NB4 (cell line): ENCODE results near the gene ATP1A4.

Experiments
- MYC ChIP-seq: IDR thresholded peaks from 2 replicates; pipeline ENCODE4 v1.6.1; 2011; ENCODE audit warnings: low read depth, low read length
- POLR2A ChIP-seq: IDR thresholded peaks from 2 replicates; pipeline ENCODE4 v1.6.1; 2011; ENCODE audit warnings: mild to moderate bottlenecking; ENCODE audit not compliant: insufficient read length; ENCODE audit errors: extremely low read depth
- TF ChIP-seq, protein P1 (sequence below): IDR thresholded peaks from one replicate; pipeline ENCODE4 v1.5.1; 2012; ENCODE audit warnings: low read depth, low read length
- TF ChIP-seq, protein P2 (sequence below): IDR thresholded peaks from 2 replicates; pipeline ENCODE4 v1.6.1; 2011; ENCODE audit warnings: low read depth, low read length

DNA sequence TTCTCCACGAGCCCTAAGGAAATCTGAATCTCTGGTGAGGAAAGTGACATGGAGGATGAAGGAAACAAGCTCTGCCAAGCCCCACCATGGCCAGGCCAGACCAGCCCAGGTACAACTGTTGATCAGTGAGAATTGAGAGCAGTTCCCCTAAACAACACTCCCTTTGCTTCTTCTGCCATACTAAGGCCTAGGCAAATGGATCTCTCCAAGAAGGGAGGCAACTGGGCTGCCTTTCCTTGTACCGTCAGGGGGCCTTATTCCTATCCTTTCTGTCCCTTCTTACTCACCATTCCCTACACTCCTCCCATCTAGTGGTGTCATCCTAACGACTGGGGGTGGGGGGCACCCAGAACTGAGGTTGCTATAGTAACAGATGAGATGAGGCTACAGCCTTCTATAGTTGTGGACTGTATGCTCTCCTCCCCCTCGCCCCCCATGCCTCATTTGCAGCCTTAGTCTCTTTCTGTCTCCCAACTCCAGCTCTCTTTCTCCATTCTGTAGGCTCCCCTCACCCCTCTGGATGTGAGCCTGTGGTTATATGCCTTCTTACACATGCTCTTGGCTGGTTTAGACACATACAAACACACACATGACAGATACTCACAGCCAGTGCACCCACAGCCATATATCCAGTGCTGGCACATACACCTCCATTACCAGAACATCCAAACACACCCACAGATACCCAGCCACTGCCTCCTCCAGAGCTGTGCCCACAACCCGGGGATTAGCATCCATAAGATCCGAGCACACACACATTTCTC lies 57.3 kb downstream of the ATP1A4 start:
- TF ChIP-seq, protein P1, sequence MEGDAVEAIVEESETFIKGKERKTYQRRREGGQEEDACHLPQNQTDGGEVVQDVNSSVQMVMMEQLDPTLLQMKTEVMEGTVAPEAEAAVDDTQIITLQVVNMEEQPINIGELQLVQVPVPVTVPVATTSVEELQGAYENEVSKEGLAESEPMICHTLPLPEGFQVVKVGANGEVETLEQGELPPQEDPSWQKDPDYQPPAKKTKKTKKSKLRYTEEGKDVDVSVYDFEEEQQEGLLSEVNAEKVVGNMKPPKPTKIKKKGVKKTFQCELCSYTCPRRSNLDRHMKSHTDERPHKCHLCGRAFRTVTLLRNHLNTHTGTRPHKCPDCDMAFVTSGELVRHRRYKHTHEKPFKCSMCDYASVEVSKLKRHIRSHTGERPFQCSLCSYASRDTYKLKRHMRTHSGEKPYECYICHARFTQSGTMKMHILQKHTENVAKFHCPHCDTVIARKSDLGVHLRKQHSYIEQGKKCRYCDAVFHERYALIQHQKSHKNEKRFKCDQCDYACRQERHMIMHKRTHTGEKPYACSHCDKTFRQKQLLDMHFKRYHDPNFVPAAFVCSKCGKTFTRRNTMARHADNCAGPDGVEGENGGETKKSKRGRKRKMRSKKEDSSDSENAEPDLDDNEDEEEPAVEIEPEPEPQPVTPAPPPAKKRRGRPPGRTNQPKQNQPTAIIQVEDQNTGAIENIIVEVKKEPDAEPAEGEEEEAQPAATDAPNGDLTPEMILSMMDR = no peak
- TF ChIP-seq, protein P2, sequence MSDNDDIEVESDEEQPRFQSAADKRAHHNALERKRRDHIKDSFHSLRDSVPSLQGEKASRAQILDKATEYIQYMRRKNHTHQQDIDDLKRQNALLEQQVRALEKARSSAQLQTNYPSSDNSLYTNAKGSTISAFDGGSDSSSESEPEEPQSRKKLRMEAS = no peak
- TF ChIP-seq POLR2A = no peak
- TF ChIP-seq MYC = no peak
